ENCODE results near the gene IL22. TPM values are rescaled to one million over a fixed set of nuclear protein-coding genes. Genes with fewer than 3 reads are reported as not detected.

The IL22 gene
- total and polyA plus RNA-seq, 2 of the 8 experiments (the other 6 are each of a cell fraction or from before 2014, with no cell fraction given): not detected

- FAIRE-seq (no peak), DNase-seq (ENCODE audit: low read depth in 1 of 2, low spot score in 2 of 2) (no peak)
- Histone ChIP-seq H3K79me1 (ENCODE audit: low read depth, low read length) (no peaks in the 10 kb centered on the region), H2BK120ac (replicated peaks; ENCODE audit: low read depth, low read length) (no peak overlapping the region), H2BK12ac (ENCODE audit: low read depth, low read length) (no peak overlapping the region), H3K79me2 (ENCODE audit: control insufficient read depth in 1 of 2, insufficient read depth in 2 of 2, low read length in 2 of 2) (no peaks in the 10 kb centered on the region), H3K18ac (ENCODE audit: extremely low read depth, low read length) (no peak overlapping the region), H4K20me1 (replicated peaks in 1 of 2; ENCODE audit: control insufficient read depth in 1 of 2, insufficient read depth in 2 of 2, low read length in 2 of 2) (no peaks in the 10 kb centered on the region), H2BK5ac (ENCODE audit: low read depth, low read length) (no peak overlapping the region), H3K14ac (ENCODE audit: insufficient read length) (no peak overlapping the region), H4K5ac (ENCODE audit: insufficient read length, low read depth, low read length) (no peak overlapping the region), H3K36me3 (ENCODE audit: control insufficient read depth in 2 of 4, insufficient read depth in 4 of 4, low read length in 3 of 4) (no peaks in the 10 kb centered on the region), H2BK20ac (ENCODE audit: low read length) (no peak overlapping the region), H3K4ac (replicated peaks; ENCODE audit: insufficient read length, low read depth, low read length) (no peak overlapping the region), H3K9ac (replicated peaks in 1 of 4; ENCODE audit: extremely low read depth in 1 of 4, low read depth in 3 of 4, low read length in 3 of 4) (no peak overlapping the region), H2AFZ (ENCODE audit: low read length) (no peak overlapping the region), H4K91ac (replicated peaks; ENCODE audit: insufficient read length, low read length) (no peak overlapping the region), H2BK15ac (ENCODE audit: low read length) (no peak overlapping the region), H2AK5ac (ENCODE audit: low read depth, low read length) (no peak overlapping the region), H3K56ac (replicated peaks; ENCODE audit: insufficient read length, low read depth, low read length) (no peak overlapping the region), H3K4me1 (replicated peaks in 1 of 4; ENCODE audit: control insufficient read depth in 3 of 4, insufficient read depth in 4 of 4, low read length in 3 of 4) (no peaks in the 10 kb centered on the region), H3K23ac (ENCODE audit: insufficient read length) (no peak overlapping the region), H3K27ac (ENCODE audit: low read depth, low read length) (no peak overlapping the region), H3K4me2 (ENCODE audit: insufficient read depth in 1 of 2, low read depth in 2 of 2, low read length in 2 of 2) (no peak overlapping the region), H4K8ac (ENCODE audit: extremely low read depth, insufficient read depth, low read length) (no peak overlapping the region), H3K9me3 (ENCODE audit: insufficient read depth in 2 of 2, low read depth in 1 of 2, low read length in 1 of 2) (no peaks in the 10 kb centered on the region), H3K23me2 (ENCODE audit: low read depth, low read length) (no peaks in the 10 kb centered on the region), H3K4me3 (ENCODE audit: extremely low read depth in 1 of 4, insufficient read depth in 2 of 4, low read depth in 3 of 4, low read length in 4 of 4) (no peak overlapping the region), H3K27me3 (replicated peaks in 1 of 4; ENCODE audit: control insufficient read depth in 3 of 4, extremely low read depth in 1 of 4, insufficient read depth in 3 of 4, low read length in 3 of 4) (no peaks in the 10 kb centered on the region)
- TF ChIP-seq TCF12 (IDR thresholded peaks at IDR 0.05; ENCODE audit: low read depth, low read length) (no peak), EZH2 (IDR thresholded peaks at IDR 0.05; ENCODE audit: low read depth, low read length, severe bottlenecking) (no peak), RAD21 (IDR thresholded peaks at IDR 0.05 in 1 of 2, conservative IDR thresholded peaks at IDR 0.05 in 1 of 2; ENCODE audit: low read depth in 2 of 2, low read length in 2 of 2) (no peak), TAF1 (IDR thresholded peaks at IDR 0.05; ENCODE audit: low read depth, low read length) (no peak), CBX5 (IDR thresholded peaks at IDR 0.05; ENCODE audit: low read depth, low read length) (no peak), USF2 (IDR thresholded peaks at IDR 0.05; ENCODE audit: low read length) (no peak), EP300 (IDR thresholded peaks at IDR 0.05; ENCODE audit: borderline replicate concordance in 1 of 2, low read depth in 2 of 2, low read length in 2 of 2) (no peak), ZNF274 (IDR thresholded peaks at IDR 0.05; ENCODE audit: borderline replicate concordance, extremely low read depth, low read length) (no peak)
- CTCF ChIA-PET (ENCODE audit: partially characterized antibody): interaction anchor here (1.1 to 1.7 kb wide), 2 partner anchors 43 to 68 kb away, joined by 3 to 4 read pairs; no protein-coding TSS in a partner anchor
- POLR2A ChIA-PET (ENCODE audit: partially characterized antibody): no interaction called here
- WGBS, 2 experiments (ENCODE audit: extremely low coverage in 1 of 2, insufficient coverage in 1 of 2, insufficient read length in 1 of 2, insufficient replicate concordance in 2 of 2, low coverage in 1 of 2, low lambda C conversion rate in 2 of 2, missing lambda C conversion rate in 1 of 2): 90% methylated on average over 4 of the region's 4 CpGs; no CpG with 5 or more reads in 1 of the 2 experiments
These were observed 38.1 kb upstream of the IL22 start for GRCh38 chr12:68291396-68292036.
